Small intestine (tissue), 7 donors: ENCODE data around the gene ADAD2. TPM values are rescaled to one million over a fixed set of nuclear protein-coding genes. Genes with fewer than 3 reads are reported as not detected.

ENCODE experiments used
- DNase-seq, 2 donors: peaks; one replicate each; pipeline versions ENCODE4 v3.0.0 to v3.0.0-alpha.2; 2013
- FAIRE-seq: peaks from 2 replicates; lab custom pipeline; 2012; peaks lifted over from hg19 to GRCh38; lab: Jason Lieb, UNC
- H3K27ac ChIP-seq, 3 donors: one replicate each; pipeline ENCODE4 v1.5.1; 2013; ENCODE audit warnings: low read length in 2 of 3, mild to moderate bottlenecking in 2 of 3, control low read depth in 1 of 3, inconsistent platforms in 1 of 3, low read depth in 1 of 3, moderate library complexity in 1 of 3
- H3K27me3 ChIP-seq, 3 donors: one replicate each; pipeline ENCODE4 v1.6.1; 2013; ENCODE audit warnings: low read length in 3 of 3, inconsistent platforms in 1 of 3; ENCODE audit not compliant: control insufficient read depth in 3 of 3, insufficient read depth in 3 of 3
- H3K36me3 ChIP-seq, 3 donors: one replicate each; pipeline ENCODE4 v1.6.1; 2013; ENCODE audit warnings: low read length in 3 of 3, inconsistent platforms in 1 of 3, low read depth in 1 of 3, mild to moderate bottlenecking in 1 of 3, moderate library complexity in 1 of 3; ENCODE audit not compliant: control insufficient read depth in 3 of 3, insufficient read depth in 2 of 3
- H3K4me1 ChIP-seq, 3 donors: one replicate each; pipeline ENCODE4 v1.6.1; 2013; ENCODE audit warnings: low read length in 2 of 3, inconsistent platforms in 1 of 3, low read depth in 1 of 3, mild to moderate bottlenecking in 1 of 3, moderate library complexity in 1 of 3; ENCODE audit not compliant: control insufficient read depth in 3 of 3, insufficient read depth in 2 of 3
- H3K4me3 ChIP-seq, 3 donors: one replicate each; pipeline ENCODE4 v1.5.1; 2013; ENCODE audit warnings: low read length in 3 of 3, control low read depth in 1 of 3, inconsistent platforms in 1 of 3, low read depth in 1 of 3, mild to moderate bottlenecking in 1 of 3, moderate library complexity in 1 of 3
- H3K9me3 ChIP-seq, 2 donors: one replicate each; pipeline ENCODE4 v1.6.1; 2013; ENCODE audit warnings: low read depth in 1 of 2, low read length in 1 of 2; ENCODE audit not compliant: control insufficient read depth in 2 of 2, insufficient read depth in 1 of 2
- WGBS, 3 donors: extraction: QIAGEN DNeasy Blood & Tissue Kit; methylation state at CpG; one replicate each; pipeline ENCODE4 v1.1.7; 2013; 5-methylcytosine and 5-hydroxymethylcytosine counted together
- polyA plus RNA-seq, 4 donors: library from polyadenylated mRNA; stranded (reverse) in 3 of 4; unstranded in 1 of 4; fragments of 200-250 nt in 3 of 4; fragments of 120-200 nt in 1 of 4; gene quantifications; one replicate each; pipeline versions ENCODE4 v1.2.1 to v1.2.3, GENCODE V29; 2013
- donor health status: healthy with polysubstance abuse.
- donor health status: control.
- donor health status: control.
- donor health status: Bipolar disorder and iron deficiency.
- donor health status: healthy.

Gene ADAD2
- polyA plus RNA-seq, 4 donors, result 0.22 to 0.27 TPM; not detected in 2

- FAIRE-seq (no peak), DNase-seq (no peak)
- Histone ChIP-seq H3K36me3 (no peaks in the 10 kb centered on the region), H3K27ac (no peak overlapping the region), H3K4me1 (no peaks in the 10 kb centered on the region), H3K27me3 (peaks cover 0 to 3% (median 0%) of the 10 kb centered on the region in 3 donors), H3K9me3 (peaks cover 0 to 3% of the 10 kb centered on the region in 2 donors), H3K4me3 (no peak overlapping the region)
- 89 to 95% (median 93%) methylated on average over 4 of the region's 4 CpGs for WGBS, 3 donors
Observed at GRCh38 chr16:84155226-84155625, 35.7 kb upstream of the ADAD2 start.

- Histone ChIP-seq H3K36me3 (no peaks in the 10 kb centered on the region), H3K4me3 (no peak overlapping the region), H3K27me3 (peaks cover 0 to 3% (median 0%) of the 10 kb centered on the region in 3 donors), H3K9me3 (peaks cover 0 to 3% of the 10 kb centered on the region in 2 donors), H3K4me1 (no peaks in the 10 kb centered on the region), H3K27ac (no peak overlapping the region)
- no peak for FAIRE-seq
- DNase-seq, result no peak
- 83 to 87% (median 86%) methylated on average over 6 of the region's 6 CpGs for WGBS, 3 donors
Observed at GRCh38 chr16:84155771-84156170, 35.2 kb upstream of the ADAD2 start.

- Histone ChIP-seq H3K9me3 (peaks cover 0 to 3% of the 10 kb centered on the region in 2 donors), H3K27me3 (peaks cover 0 to 3% (median 0%) of the 10 kb centered on the region in 3 donors), H3K36me3 (no peaks in the 10 kb centered on the region), H3K4me3 (no peak overlapping the region), H3K27ac (no peak overlapping the region), H3K4me1 (no peaks in the 10 kb centered on the region)
- DNase-seq, result no peak
- no peak for FAIRE-seq
- 62 to 67% (median 65%) methylated on average over 5 of the region's 5 CpGs for WGBS, 3 donors
Observed at GRCh38 chr16:84156342-84156784, 34.6 kb upstream of the ADAD2 start.

GRCh38 chr16:84159007-84159406 lies 31.9 kb upstream of the ADAD2 start:
- WGBS, 3 donors, result 28 to 41% (median 29%) methylated on average over 9 of the region's 9 CpGs
- DNase-seq (no peak), FAIRE-seq (no peak)
- H3K27me3 ChIP-seq, result peaks cover 0 to 3% (median 0%) of the 10 kb centered on the region in 3 donors
- H3K9me3 ChIP-seq, result peaks cover 0 to 3% of the 10 kb centered on the region in 2 donors
- no peaks in the 10 kb centered on the region for H3K36me3 ChIP-seq
- H3K4me1 ChIP-seq, result no peaks in the 10 kb centered on the region
- no peak overlapping the region for H3K27ac ChIP-seq
- H3K4me3 ChIP-seq, result no peak overlapping the region

- no peak for DNase-seq
- H3K9me3 ChIP-seq, result peaks cover 0 to 3% of the 10 kb centered on the region in 2 donors
- peaks cover 0 to 3% (median 0%) of the 10 kb centered on the region in 3 donors for H3K27me3 ChIP-seq
- no peak overlapping the region for H3K4me3 ChIP-seq
- no peak for FAIRE-seq
- no peaks in the 10 kb centered on the region for H3K4me1 ChIP-seq
- WGBS, 3 donors, result 26 to 49% (median 34%) methylated on average over 1 of the region's 1 CpG
- no peaks in the 10 kb centered on the region for H3K36me3 ChIP-seq
- no peak overlapping the region for H3K27ac ChIP-seq
Observed at GRCh38 chr16:84159800-84160199, 31.2 kb upstream of the ADAD2 start.

- no peak for FAIRE-seq
Observed at GRCh38 chr16:84161037-84161436, 29.9 kb upstream of the ADAD2 start.

GRCh38 chr16:84161801-84162200 lies 29.2 kb upstream of the ADAD2 start:
- H3K27me3 ChIP-seq, result no peaks in the 10 kb centered on the region
- no peak for FAIRE-seq
- no peak for DNase-seq
- 61 to 66% (median 65%) methylated on average over 3 of the region's 3 CpGs for WGBS, 3 donors
- no peak overlapping the region for H3K27ac ChIP-seq
- H3K36me3 ChIP-seq, result no peaks in the 10 kb centered on the region
- no peaks in the 10 kb centered on the region for H3K9me3 ChIP-seq
- H3K4me3 ChIP-seq, result no peak overlapping the region
- H3K4me1 ChIP-seq, result no peaks in the 10 kb centered on the region

More at GRCh38 chr16:84161037-84161436, 29.9 kb upstream of the ADAD2 start:
- Histone ChIP-seq H3K36me3 (no peaks in the 10 kb centered on the region), H3K4me3 (no peak overlapping the region), H3K27me3 (peaks cover 0 to 3% (median 0%) of the 10 kb centered on the region in 3 donors), H3K27ac (no peak overlapping the region), H3K9me3 (peaks cover 0 to 3% of the 10 kb centered on the region in 2 donors), H3K4me1 (no peaks in the 10 kb centered on the region)
- no peak for DNase-seq
- WGBS, 3 donors, result 78 to 91% (median 79%) methylated on average over 10 of the region's 10 CpGs

- Histone ChIP-seq H3K4me1 (no peaks in the 10 kb centered on the region), H3K4me3 (no peak overlapping the region), H3K36me3 (no peaks in the 10 kb centered on the region), H3K27ac (no peak overlapping the region), H3K27me3 (peaks cover 0 to 2% (median 0%) of the 10 kb centered on the region in 3 donors), H3K9me3 (no peaks in the 10 kb centered on the region)
- DNase-seq (no peak), FAIRE-seq (no peak)
- WGBS, 3 donors, result 90 to 93% (median 92%) methylated on average over 7 of the region's 7 CpGs
Observed at GRCh38 chr16:84165746-84166145, 25.2 kb upstream of the ADAD2 start.
